Measurements from ENCODE around the gene VAPA. TPM values are rescaled to one million over a fixed set of nuclear protein-coding genes. Genes with fewer than 3 reads are reported as not detected.

Gene VAPA, protein sequence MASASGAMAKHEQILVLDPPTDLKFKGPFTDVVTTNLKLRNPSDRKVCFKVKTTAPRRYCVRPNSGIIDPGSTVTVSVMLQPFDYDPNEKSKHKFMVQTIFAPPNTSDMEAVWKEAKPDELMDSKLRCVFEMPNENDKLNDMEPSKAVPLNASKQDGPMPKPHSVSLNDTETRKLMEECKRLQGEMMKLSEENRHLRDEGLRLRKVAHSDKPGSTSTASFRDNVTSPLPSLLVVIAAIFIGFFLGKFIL
- 100 to 1,000 TPM; 204 to 353 (median 267) TPM for polyA plus RNA-seq (ENCODE audit: insufficient read length in 10 of 10)
- long read RNA-seq, donor 1, full-length matches to known transcripts = 69 of 80 reads
- long read RNA-seq, donor 1, partial matches to known transcripts = 5 of 80 reads
- long read RNA-seq, donor 1, other reads (novel, unspliced or antisense) = 6 of 80 reads
- long read RNA-seq, donor 2, full-length matches to known transcripts = 68 of 73 reads
- long read RNA-seq, donor 2, partial matches to known transcripts = 5 of 73 reads
- long read RNA-seq, donor 2, other reads (novel, unspliced or antisense) = 0 of 73 reads
- long read RNA-seq, donor 3 = 0 reads
- long read RNA-seq, donor 4, full-length matches to known transcripts = 72 of 72 reads
- long read RNA-seq, donor 4, partial matches to known transcripts = 0 of 72 reads
- long read RNA-seq, donor 4, other reads (novel, unspliced or antisense) = 0 of 72 reads
- long read RNA-seq, donor 5, full-length matches to known transcripts = 75 of 165 reads
- long read RNA-seq, donor 5, partial matches to known transcripts = 76 of 165 reads
- long read RNA-seq, donor 5, other reads (novel, unspliced or antisense) = 14 of 165 reads
- long read RNA-seq, donor 6, full-length matches to known transcripts = 101 of 258 reads
- long read RNA-seq, donor 6, partial matches to known transcripts = 157 of 258 reads
- long read RNA-seq, donor 6, other reads (novel, unspliced or antisense) = 0 of 258 reads
- long read RNA-seq, donor 7, full-length matches to known transcripts = 62 of 120 reads
- long read RNA-seq, donor 7, partial matches to known transcripts = 58 of 120 reads
- long read RNA-seq, donor 7, other reads (novel, unspliced or antisense) = 0 of 120 reads
- long read RNA-seq, donor 8, full-length matches to known transcripts = 44 of 100 reads
- long read RNA-seq, donor 8, partial matches to known transcripts = 51 of 100 reads
- long read RNA-seq, donor 8, other reads (novel, unspliced or antisense) = 5 of 100 reads
- long read RNA-seq, donor 9, full-length matches to known transcripts = 12 of 12 reads
- long read RNA-seq, donor 9, partial matches to known transcripts = 0 of 12 reads
- long read RNA-seq, donor 9, other reads (novel, unspliced or antisense) = 0 of 12 reads

GRCh38 chr18:9913526-9914333 lies at the start of gene VAPA:
TSS of gene VAPA (plus strand) at chr18:9914016. CDS start at chr18:9914257, 241 bp downstream.
- DNase-seq = peak; percentile 98 to 100 (median 99)

DNA sequence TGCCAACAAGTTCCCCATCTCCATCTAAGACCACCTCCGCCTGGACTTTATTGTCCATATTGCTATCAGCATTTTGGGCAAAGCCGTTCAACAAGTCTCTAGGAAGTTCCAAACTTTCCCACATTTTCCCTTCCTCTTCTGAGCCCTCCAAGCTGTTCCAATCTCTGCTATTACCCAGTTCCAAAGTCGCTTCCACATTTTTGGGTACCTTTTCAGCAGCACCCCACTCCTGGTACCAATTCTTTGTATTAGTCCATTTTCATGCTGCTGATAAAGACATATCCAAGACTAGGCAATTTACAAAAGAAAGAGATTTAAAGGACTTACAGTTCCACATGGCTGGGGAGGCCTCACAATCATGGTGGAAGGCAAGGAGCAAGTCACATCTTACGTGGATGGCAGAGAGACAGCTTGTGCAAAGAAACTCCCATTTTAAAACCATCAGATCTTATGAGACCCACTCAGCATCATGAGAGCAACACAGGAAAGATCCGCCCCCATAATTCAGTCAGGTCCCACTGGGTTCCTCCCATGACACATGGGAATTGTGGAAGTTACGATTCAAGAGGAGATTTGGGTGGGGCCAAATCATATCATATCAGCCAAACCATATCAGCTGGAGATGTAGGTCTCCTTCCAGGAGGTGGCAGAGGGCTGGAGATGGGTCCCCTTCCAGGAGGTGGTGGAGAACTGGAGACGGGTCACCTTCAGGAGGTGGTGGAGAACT lies 47.9 kb upstream of the VAPA start:
- no peak for DNase-seq

- no peak for DNase-seq
These were observed 47.2 kb upstream of the VAPA start for GRCh38 chr18:9866627-9867026.

DNA sequence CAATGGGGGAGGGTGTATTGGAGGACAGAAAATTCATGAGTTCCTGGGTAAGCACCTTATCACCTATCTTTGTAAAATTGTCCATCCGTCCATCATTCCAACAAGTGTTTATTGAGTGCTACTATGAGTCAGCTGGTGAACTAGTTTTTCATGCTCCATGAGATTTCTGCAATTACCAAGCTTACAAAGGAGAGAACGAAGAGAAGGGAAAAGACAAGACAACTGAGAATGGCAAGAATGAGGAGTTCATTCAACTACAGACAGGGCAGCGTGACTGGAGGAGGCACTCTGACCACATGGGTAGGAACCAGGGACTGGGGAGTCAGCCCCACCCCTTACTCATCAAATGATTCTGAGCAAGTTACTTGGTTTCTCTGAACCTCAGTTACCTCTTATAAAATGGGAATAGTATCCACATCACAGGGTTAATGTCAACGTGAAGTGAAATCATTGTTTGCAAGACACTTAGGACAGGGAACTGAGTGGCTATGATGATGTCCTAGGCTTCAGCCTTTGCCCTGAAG lies 46.7 kb upstream of the VAPA start:
- no peak for DNase-seq

DNA sequence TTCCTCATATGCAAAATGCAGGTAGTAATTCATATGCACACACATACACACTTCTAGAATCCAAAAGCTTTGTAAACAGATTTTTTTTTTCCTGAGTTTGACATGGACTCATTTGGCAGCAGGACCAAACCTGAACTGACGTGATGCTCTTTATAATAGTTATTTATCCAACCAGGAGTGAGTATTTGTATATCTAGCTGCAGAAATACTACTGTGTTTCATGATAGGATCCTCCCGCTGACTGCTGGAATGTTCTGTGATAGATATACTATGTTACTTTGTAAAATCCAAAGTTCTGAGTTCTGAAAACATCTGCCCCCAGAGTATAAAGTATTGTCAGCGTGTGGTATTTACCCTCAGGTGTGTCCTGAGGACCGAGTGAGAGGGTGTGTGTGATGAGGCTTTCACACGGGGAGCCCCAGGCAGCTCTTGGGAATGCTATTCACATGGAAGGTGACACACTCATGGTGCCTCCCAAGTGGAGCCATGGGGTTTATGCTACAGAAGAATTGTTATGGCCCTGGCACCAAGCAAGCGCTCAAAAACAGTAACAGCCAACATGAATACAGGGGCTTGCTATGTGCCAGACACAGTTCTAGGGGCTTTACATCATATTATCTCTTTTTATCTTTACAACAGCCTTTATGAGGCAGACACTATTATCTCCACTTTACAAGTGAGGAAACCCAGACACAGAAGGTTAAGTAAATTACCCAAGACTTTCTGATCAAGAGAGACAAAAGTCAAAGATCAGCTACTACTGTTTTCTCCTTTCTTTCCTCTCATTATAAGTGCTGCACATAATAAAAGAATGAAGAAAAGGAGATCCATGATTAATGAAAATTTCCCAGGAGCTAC lies 44.7 kb upstream of the VAPA start:
- DNase-seq = no peak

GRCh38 chr18:9869715-9870430 lies 43.9 kb upstream of the VAPA start:
- no peak for DNase-seq

DNA sequence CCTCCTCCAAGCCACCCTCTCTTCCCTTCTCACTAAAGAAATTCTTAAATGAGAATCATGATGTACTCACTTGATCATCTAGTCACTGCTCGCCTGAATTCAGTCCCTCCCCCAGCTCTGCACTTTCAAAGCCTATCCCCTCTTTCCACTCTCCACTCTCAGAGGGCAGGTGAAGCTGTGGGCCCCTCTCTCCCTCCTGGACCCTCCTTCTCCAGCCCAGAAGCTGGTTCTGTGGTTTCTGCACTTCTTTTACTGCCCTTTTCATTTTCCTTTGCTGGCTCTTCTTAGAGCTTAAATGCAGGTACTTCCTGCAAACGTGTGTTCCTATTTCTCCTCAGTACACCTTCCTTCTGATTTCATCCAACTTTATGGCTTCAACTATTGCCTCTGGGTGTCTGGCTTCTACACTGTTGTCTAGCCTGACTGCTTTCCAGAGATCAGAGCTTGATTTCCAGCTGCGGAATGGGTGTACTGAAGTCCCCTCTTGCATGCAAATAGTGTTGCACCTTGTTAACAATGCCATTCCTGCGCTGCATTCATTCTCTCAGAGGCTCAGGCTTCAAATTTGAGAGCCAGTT lies 43.3 kb upstream of the VAPA start:
- DNase-seq = no peak

GRCh38 chr18:9871244-9871746 lies 42.5 kb upstream of the VAPA start:
- DNase-seq = no peak

DNA sequence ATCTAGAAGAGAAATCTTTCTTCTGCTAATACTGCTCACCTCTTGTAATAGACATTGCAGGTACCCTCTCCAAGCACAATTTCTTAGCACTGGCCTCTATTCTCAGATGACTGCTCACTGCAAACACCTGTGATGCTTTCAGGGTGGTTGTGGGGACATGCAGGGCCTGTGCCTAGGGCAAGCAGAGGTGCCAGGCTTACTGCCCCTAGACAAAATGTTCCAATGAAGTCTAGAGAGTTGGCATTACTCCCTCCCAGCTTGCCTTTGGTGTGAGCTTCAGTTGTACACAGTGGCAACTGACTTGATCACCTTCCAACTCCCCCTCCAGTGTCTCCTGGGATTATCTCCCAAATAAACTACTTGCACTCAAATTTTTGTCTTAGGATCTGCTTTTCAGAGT lies 41.0 kb upstream of the VAPA start:
- DNase-seq = no peak

- no peak for DNase-seq
These were observed 39.1 kb upstream of the VAPA start for GRCh38 chr18:9874728-9875127.

GRCh38 chr18:9876212-9876866 lies 37.5 kb upstream of the VAPA start:
- no peak for DNase-seq

DNA sequence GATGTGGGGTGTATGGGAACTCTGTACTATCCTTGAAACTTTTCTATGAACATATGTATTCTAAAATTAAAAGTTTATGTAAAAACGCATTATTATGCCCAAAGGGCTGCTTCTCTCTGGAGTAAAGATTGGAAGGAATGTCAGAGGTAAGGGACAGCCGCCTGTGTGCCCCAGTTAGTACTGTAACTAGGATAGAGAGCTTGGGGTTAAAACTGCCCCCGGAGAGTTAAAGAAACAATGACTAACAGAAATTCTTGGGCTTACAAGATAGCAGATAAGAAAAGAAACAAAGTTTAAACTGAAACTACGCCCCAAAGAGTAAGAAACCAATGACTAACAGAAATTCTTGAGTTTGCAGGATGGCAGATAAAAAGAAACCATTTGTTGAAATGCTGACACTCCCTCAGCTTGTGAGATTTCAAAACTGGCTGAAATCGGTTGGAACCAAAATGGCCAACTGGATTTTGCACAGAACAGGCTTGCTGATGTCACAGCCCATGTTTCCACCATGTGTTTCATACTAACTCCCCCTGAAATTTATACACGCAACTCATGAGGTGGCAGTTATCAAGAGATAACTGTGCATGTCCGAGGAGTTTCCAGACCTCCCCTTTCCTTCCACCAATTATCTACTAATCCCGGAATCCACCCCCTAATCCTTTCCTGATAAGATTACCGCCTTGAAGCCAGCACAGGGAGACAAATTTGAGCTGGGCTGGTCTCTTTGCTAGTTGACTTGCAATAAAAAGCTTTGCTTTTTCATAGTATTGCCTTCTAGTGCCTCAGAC lies 36.8 kb upstream of the VAPA start:
- DNase-seq = peak; percentile 23 to 67 (median 57)

- no peak for DNase-seq
These were observed 36.2 kb upstream of the VAPA start for GRCh38 chr18:9877655-9878014.

- no peak for DNase-seq
These were observed 35.7 kb upstream of the VAPA start for GRCh38 chr18:9878095-9878494.

- no peak for DNase-seq
These were observed 35.0 kb upstream of the VAPA start for GRCh38 chr18:9878783-9879242.

DNA sequence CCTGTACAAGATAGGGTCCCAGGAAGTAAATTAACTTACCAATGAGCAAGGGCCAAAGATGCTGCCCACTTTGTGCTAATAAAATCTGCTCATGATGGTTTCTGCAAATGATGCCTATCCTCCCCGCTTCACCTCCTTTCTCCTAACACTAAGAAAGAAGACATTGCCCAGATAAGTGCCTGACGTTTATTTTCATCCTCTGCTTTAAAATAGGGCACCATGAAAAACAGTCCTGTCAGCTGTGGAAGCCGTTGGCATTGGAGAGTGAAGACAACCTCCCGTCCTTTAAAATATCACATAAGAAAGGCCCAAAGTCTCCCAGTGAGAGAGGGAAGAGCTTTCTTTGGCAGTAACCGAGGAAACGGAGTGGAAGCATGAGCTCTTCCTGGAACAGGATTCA lies 29.7 kb upstream of the VAPA start:
- no peak for DNase-seq
